ENCODE data around the gene APOBEC3G. TPM values are rescaled to one million over a fixed set of nuclear protein-coding genes. Genes with fewer than 3 reads are reported as not detected.

The APOBEC3G gene
- polyA plus RNA-seq, 1 of the 3 experiments (the other 2 are of a cell fraction), result not detected

GRCh38 chr22:39136317-39136716 lies 59.2 kb downstream of the APOBEC3G start:
- TF ChIP-seq NRF1 (IDR thresholded peaks at IDR 0.05; ENCODE audit: low read depth, low read length), result no peak
- TF ChIP-seq IRF3 (IDR thresholded peaks at IDR 0.05; ENCODE audit: low read depth, low read length), result no peak
- TF ChIP-seq EP300 (IDR thresholded peaks at IDR 0.05; ENCODE audit: borderline replicate concordance in 1 of 2, low read depth in 1 of 2, low read length in 1 of 2), result no peak
- TF ChIP-seq NFIC (IDR thresholded peaks at IDR 0.05; ENCODE audit: borderline replicate concordance), result no peak
- no peak for TF ChIP-seq MAX (IDR thresholded peaks at IDR 0.05; ENCODE audit: low read depth)
- TF ChIP-seq CHD2 (IDR thresholded peaks at IDR 0.05; ENCODE audit: low read length, partially characterized antibody), result no peak
- TF ChIP-seq GABPA (IDR thresholded peaks at IDR 0.05; ENCODE audit: low read depth), result no peak
- TF ChIP-seq FOXM1 (IDR thresholded peaks at IDR 0.05; ENCODE audit: low read depth), result no peak
- TF ChIP-seq GATA2 (CRISPR knock-in tag; IDR thresholded peaks at IDR 0.05), result no peak
- TF ChIP-seq TAF1 (IDR thresholded peaks at IDR 0.05; ENCODE audit: borderline replicate concordance, low read depth, low read length), result no peak
- no peak for TF ChIP-seq REST (IDR thresholded peaks at IDR 0.05; ENCODE audit: low read depth, low read length)
- no peak for TF ChIP-seq FOSL2 (IDR thresholded peaks at IDR 0.05; ENCODE audit: borderline replicate concordance, low read depth)
- TF ChIP-seq TEAD4 (IDR thresholded peaks at IDR 0.05; ENCODE audit: borderline replicate concordance, insufficient read depth), result no peak
- Histone ChIP-seq H3K4me2 (no peak overlapping the region), H3K79me2 (ENCODE audit: insufficient read depth) (no peaks in the 10 kb centered on the region), H3K9ac (no peak overlapping the region), H3K4me1 (ENCODE audit: control insufficient read depth in 1 of 2, insufficient read depth in 2 of 2, low read depth in 1 of 2, low read length in 1 of 2) (peaks cover 0 to 9% of the 10 kb centered on the region in 2 experiments; a peak in 1 of 4 replicates), H3K9me2 (no peaks in the 10 kb centered on the region), H3K4me3 (ENCODE audit: low read depth in 2 of 2, low read length in 1 of 2) (no peak overlapping the region), H2AFZ (ENCODE audit: low read depth) (no peak overlapping the region), H3K27ac (ENCODE audit: low read depth in 2 of 2, low read length in 1 of 2) (no peak overlapping the region), H3F3A (replicated peaks; ENCODE audit: insufficient read depth) (no peaks in the 10 kb centered on the region), H3K9me3 (no peaks in the 10 kb centered on the region), H3K27me3 (ENCODE audit: insufficient read depth) (no peaks in the 10 kb centered on the region), H3K36me3 (replicated peaks in 1 of 2; ENCODE audit: control insufficient read depth in 1 of 2, insufficient read depth in 2 of 2, low read length in 1 of 2) (no peaks in the 10 kb centered on the region), H4K20me1 (ENCODE audit: insufficient read depth) (no peaks in the 10 kb centered on the region)
- no peak for DNase-seq
- POLR2A ChIA-PET, result no interaction called here
- CTCF ChIA-PET, result interaction anchor here (1.1 to 2.2 kb wide), 4 partner anchors 175 to 393 kb away, joined by 4 to 11 read pairs (median 6); no protein-coding TSS in a partner anchor
- WGBS (ENCODE audit: low lambda C conversion rate), result no CpG with 5 or more reads among the region's 8 CpGs

Small RNA genes within 50 kb of the gene (small RNA-seq; reads per million reads assigned to genes)
- gene AL022318.2, result 0 reads per million in 7 experiments
- 0 reads per million in 7 experiments for gene COX5BP7

Other genes starting within 250 kb of the APOBEC3G start
- gene NPTXR, start 233.2 kb upstream of the APOBEC3G start, polyA plus RNA-seq (2012; rRNA removed), result 1.1 and 1.2 TPM in 2 replicates
- 3.4 and 5.4 TPM in 2 replicates for gene CBX6, start 205.1 kb upstream of the APOBEC3G start, polyA plus RNA-seq (2012; rRNA removed)
- gene APOBEC3A, start 119.7 kb upstream of the APOBEC3G start, polyA plus RNA-seq (2012; rRNA removed), result not detected in 2 replicates
- not detected in 2 replicates for gene APOBEC3B, start 94.9 kb upstream of the APOBEC3G start, polyA plus RNA-seq (2012; rRNA removed)
- gene APOBEC3C, start 63.0 kb upstream of the APOBEC3G start, polyA plus RNA-seq (2012; rRNA removed), result 11.7 and 12.4 TPM in 2 replicates
- gene APOBEC3D, start 56.1 kb upstream of the APOBEC3G start, polyA plus RNA-seq (2012; rRNA removed), result 0.21 and 0.37 TPM in 2 replicates
- gene APOBEC3F, start 36.4 kb upstream of the APOBEC3G start, polyA plus RNA-seq (2012; rRNA removed), result 3.8 and 4.3 TPM in 2 replicates
- gene APOBEC3H, start 20.0 kb downstream of the APOBEC3G start, polyA plus RNA-seq (2012; rRNA removed), result 0.18 and 0.49 TPM in 2 replicates
- 2.3 and 2.7 TPM in 2 replicates for gene CBX7, start 75.4 kb downstream of the APOBEC3G start, polyA plus RNA-seq (2012; rRNA removed)
- 0.19 and 0.44 TPM in 2 replicates for gene PDGFB, start 167.7 kb downstream of the APOBEC3G start, polyA plus RNA-seq (2012; rRNA removed)
- 4,089 and 4,976 TPM in 2 replicates for gene RPL3, start 242.3 kb downstream of the APOBEC3G start, polyA plus RNA-seq (2012; rRNA removed)

All from SK-N-SH (cell line).